Measurements from ENCODE around the gene REEP5.
"Not testable (repeated sequence)": the region's sequence is repeated elsewhere in the genome, so short reads cannot be mapped to it uniquely, and the experiment has no call there.

REEP5 gene

GRCh38 chr5:112933105-112933504 lies 11.1 kb upstream of the REEP5 start:
- no peak for DNase-seq

DNA sequence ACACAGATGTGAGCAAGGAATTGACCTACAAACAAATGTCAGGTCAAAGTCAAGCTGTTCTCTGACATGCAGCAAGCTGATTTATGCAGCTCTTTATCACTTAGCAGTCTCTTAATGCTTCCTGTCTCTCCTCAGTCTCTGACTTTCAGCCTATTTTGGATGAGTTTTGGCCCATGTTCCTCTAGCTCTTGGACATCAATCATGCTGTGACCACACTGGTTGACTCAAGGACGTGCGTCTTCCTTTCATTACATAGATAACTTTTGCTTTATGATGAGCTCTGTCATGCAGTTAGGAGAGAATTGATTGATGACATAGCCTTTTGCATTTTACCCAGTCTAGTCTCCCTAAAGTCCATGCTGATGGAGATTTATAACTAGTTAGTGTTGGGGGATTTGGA lies 9.4 kb upstream of the REEP5 start:
- no peak for DNase-seq

GRCh38 chr5:112930082-112930344 lies 8.0 kb upstream of the REEP5 start:
- no peak for DNase-seq

GRCh38 chr5:112929336-112930081 lies 7.5 kb upstream of the REEP5 start:
- no peak for DNase-seq

DNA sequence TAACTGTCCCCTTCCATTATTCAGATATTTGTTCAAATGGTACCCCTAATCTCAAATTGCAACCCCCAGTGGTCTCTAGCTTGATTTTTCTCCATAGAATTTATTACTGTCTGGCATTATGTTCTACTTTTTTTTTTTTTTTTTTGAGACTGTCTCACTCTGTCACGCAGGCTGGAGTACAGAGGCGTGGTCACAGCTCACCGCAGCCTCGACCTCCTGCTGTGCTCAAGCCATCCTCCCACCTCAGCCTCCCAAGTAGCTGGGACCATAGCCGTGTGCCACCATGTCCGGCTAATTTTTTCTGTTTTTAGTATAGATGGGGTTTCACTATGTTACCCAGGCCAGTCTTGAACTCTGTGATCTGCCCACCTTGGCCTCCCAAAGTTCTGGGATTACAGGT lies 2.0 kb upstream of the REEP5 start:
- DNase-seq = no peak

DNA sequence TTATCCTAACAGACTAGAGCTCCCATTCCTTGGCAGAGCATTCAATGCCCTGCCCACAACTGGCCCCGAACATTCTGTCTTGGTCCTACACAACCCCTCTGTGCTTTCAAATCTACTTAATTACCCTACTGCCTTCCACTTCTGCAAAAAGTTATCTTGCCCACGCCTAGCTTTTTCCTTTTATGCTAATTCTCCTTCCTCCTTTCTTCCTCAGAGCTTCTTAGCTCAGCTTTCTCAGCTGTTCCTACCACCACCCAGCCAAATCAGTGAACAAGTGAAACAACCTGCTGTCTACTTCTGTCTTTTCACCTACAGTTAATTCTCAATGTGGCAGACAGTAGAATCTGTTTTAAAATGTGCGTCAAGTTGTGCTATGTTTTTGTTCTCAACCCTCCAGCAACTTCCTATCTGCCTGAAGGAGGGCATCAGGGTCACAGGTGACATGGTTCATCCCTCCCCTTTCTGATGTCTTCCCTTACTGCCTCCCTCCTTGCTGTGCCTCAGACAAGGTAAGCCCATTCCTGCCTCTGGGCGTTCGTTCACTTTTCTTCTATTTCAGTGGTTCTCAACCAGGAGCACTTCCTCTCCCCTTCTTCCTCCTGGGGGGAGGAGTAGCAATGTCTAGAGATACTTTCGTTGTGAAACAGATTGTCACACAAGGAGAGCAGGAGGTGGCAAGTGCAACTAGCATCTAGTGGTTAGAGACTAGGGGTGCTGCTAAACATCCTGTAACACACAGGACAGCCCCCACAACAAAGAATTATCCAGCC lies 1.3 kb upstream of the REEP5 start:
- peak in 1 of 14 donors; percentile 4 for DNase-seq

GRCh38 chr5:112921026-112921832 lies 798 bp downstream of the REEP5 start:
- peak in 13 of 14 donors; percentile 40 to 78 (median 63) for DNase-seq

GRCh38 chr5:112919972-112920371 lies 2.1 kb downstream of the REEP5 start:
- no peak for DNase-seq

- no peak for DNase-seq
Observed at GRCh38 chr5:112918679-112919078, 3.3 kb downstream of the REEP5 start.

DNA sequence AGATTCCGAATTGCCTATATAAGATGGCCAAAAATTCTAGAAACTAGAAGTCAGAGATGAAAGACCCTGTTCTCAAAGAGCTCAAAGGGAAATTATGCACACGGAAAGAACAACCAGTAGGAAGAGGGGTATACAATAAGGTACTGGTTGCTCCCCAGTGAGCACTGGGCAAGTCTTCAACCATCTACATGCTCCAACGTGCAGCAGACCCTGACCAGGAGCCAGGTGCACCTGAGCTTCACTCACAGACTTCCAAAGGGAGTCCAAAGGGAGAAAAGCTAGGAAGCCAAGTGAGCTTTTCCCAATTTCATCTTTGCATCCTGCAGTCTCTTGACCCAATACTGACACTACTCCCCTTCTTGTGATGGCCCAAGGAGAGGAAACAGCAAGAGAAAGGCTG lies 3.9 kb downstream of the REEP5 start:
- DNase-seq = no peak

DNA sequence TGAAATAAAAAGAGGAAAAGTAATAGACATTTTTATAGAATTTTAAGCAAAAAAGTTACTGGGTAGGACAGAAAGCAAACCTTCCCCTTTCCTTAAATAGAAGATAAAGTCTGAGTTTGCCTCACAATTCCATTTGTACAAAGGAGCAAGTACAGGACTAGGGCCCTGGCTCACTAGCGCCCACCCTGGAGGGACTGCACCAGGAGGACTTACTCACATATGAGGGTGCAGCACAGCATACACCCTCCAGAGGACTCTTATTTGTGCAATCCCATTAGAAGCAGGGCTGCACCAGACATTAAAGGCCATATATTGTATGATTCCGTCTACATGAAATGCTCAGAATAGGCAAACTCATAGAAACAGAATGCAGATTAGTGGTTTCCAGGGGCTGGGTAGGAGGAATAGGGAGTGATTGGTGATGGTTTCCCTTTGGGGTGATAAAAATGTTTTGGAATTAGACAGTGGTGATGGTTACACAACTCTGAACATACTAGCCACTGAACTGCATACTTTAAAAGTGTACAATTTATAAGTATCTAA lies 4.5 kb downstream of the REEP5 start:
- no peak for DNase-seq

- no peak for DNase-seq
Observed at GRCh38 chr5:112915831-112916230, 6.2 kb downstream of the REEP5 start.

- no peak for DNase-seq
Observed at GRCh38 chr5:112914584-112914983, 7.4 kb downstream of the REEP5 start.

DNA sequence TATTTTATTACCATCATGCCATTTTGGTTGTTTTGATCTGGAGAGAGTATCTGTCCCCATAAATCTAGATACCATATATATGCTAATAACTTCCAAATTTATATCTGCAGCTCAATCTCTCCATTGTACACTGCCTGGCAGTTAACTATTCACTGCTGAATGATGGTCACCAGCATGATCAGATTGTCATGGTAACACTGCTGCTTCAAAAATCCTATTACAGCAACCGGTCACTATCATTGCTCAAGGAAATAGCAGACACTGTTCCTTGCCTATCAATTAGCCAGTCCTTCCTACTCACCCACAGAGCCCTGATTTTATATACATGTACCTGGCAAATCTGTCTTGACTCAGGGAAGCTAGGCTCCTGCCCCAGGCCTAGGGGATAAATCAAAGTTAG lies 11.5 kb downstream of the REEP5 start:
- no peak for DNase-seq

- no peak for DNase-seq
Observed at GRCh38 chr5:112908854-112909253, 13.2 kb downstream of the REEP5 start.

GRCh38 chr5:112907166-112907631 lies 14.8 kb downstream of the REEP5 start:
- peak in 1 of 14 donors; percentile 51 for DNase-seq

DNA sequence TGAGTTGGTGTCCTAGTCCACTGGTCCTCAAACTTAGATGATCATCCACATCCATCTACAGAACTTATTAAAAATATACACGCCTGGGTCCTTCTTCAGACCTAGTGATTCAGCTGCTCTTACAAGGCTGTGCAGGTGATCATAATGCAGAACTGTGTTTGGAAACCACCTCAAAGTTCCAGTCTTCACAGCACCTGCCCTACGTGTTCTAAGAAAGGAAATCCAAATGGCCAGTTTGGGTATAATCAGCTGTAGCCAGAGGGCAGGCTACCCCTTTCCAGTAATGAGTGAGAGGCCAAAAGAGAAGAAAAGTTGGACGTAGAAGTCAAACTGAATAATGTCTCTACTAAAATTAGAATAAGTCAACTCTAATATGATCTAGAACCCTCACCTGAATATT lies 15.4 kb downstream of the REEP5 start:
- no peak for DNase-seq

- not testable (repeated sequence) for DNase-seq
Observed at GRCh38 chr5:112904996-112905395, 17.0 kb downstream of the REEP5 start.

DNA sequence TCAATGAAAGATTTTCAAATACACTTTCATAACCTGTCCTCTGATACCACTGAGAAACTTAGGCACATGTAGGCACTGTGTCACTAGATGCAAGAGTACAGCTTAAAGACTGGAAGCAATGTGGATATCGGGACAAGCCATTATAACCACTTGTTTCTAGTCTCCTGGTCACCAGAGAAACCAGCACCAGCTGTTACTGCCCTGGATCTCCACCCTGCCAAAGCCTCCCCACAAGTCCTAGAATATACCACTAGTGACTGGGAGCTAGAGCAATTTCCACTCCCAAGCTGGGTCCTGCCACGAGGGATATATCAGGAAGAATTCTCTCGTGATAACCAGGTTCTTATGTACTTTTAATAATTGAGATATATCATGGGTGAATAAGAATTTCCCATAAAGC lies 19.5 kb downstream of the REEP5 start:
- DNase-seq = no peak

GRCh38 chr5:112895682-112896081 lies 26.3 kb downstream of the REEP5 start:
- DNase-seq = no peak

DNA sequence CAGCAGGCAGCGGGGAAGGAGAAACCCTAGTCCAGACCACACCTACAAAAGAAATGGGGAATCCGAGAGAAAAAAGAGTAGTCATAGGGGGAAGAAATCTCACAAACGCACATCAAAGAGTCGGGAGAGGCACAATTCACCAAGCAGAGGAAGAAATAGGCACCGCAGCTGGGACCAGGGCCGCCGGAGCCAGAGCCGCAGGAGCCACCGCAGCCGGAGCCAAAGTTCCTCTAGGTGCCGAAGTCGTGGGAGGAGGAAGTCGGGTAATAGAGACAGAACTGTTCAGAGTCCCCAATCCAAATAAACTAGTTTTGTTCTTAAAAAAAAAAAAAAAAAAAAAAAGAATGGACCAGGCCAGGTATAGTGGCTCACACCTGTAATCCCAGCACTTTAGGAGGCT lies 29.3 kb downstream of the REEP5 start:
- no peak for DNase-seq

DNA sequence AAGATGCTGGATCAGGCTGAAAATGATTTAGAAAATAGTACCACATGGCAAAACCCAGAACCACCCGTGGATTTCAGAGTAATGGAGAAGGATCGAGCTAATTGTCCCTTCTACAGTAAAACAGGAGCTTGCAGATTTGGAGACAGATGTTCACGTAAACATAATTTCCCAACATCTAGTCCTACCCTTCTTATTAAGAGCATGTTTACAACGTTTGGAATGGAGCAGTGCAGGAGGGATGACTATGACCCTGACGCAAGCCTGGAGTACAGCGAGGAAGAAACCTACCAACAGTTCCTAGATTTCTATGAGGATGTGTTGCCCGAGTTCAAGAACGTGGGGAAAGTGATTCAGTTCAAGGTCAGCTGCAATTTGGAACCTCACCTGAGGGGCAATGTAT lies 30.0 kb downstream of the REEP5 start:
- not testable (repeated sequence) for DNase-seq

- DNase-seq = no peak
Observed at GRCh38 chr5:112886975-112887374, 35.1 kb downstream of the REEP5 start.
